Skeletal muscle tissue (tissue), 4 donors: ENCODE data around the gene STX12. TPM values are rescaled to one million over a fixed set of nuclear protein-coding genes. Genes with fewer than 3 reads are reported as not detected.
"Not testable (repeated sequence)": the region's sequence is repeated elsewhere in the genome, so short reads cannot be mapped to it uniquely, and the experiment has no call there.

Source experiments
- H3K27ac ChIP-seq: one replicate; pipeline ENCODE4 v1.7.0; 2013; ENCODE audit warnings: mild to moderate bottlenecking, low read depth, low read length, inconsistent platforms
- H3K27me3 ChIP-seq, 3 donors: one replicate each; pipeline ENCODE4 v1.7.0; 2013; ENCODE audit warnings: low read length in 3 of 3; ENCODE audit not compliant: control insufficient read depth in 3 of 3, insufficient read depth in 3 of 3
- H3K36me3 ChIP-seq, 3 donors: one replicate each; pipeline ENCODE4 v1.7.0; 2013; ENCODE audit warnings: low read length in 3 of 3; ENCODE audit not compliant: control insufficient read depth in 3 of 3, insufficient read depth in 3 of 3
- H3K4me1 ChIP-seq, 3 donors: one replicate each; pipeline ENCODE4 v1.7.0; 2013; ENCODE audit warnings: low read length in 3 of 3, mild to moderate bottlenecking in 3 of 3; ENCODE audit not compliant: control insufficient read depth in 3 of 3, insufficient read depth in 3 of 3
- H3K4me3 ChIP-seq, 3 donors: one replicate each; pipeline ENCODE4 v1.7.0; 2013; ENCODE audit warnings: low read length in 3 of 3
- H3K9ac ChIP-seq, 3 donors: one replicate each; pipeline ENCODE4 v1.7.0; 2013; ENCODE audit warnings: low read length in 3 of 3, mild to moderate bottlenecking in 3 of 3, moderate library complexity in 2 of 3, low read depth in 1 of 3
- H3K9me3 ChIP-seq, 3 donors: one replicate each; pipeline ENCODE4 v1.7.0; 2013; ENCODE audit warnings: low read length in 3 of 3; ENCODE audit not compliant: control insufficient read depth in 3 of 3
- total RNA-seq: library from RNA; depleted of rRNA; stranded (reverse); fragments of >200 nt; gene quantifications from one replicate; pipeline ENCODE4 v1.2.3, GENCODE V29; 2014
- donor health status: Osteomylitis.

The STX12 gene
- total RNA-seq, 1 donor from 2014 or later, result 39.1 TPM

- peaks cover 20 to 27% (median 24%) of the 10 kb centered on the region in 3 donors for H3K36me3 ChIP-seq
Observed at GRCh38 chr1:27821761-27822315, 48.8 kb downstream of the STX12 start.

DNA sequence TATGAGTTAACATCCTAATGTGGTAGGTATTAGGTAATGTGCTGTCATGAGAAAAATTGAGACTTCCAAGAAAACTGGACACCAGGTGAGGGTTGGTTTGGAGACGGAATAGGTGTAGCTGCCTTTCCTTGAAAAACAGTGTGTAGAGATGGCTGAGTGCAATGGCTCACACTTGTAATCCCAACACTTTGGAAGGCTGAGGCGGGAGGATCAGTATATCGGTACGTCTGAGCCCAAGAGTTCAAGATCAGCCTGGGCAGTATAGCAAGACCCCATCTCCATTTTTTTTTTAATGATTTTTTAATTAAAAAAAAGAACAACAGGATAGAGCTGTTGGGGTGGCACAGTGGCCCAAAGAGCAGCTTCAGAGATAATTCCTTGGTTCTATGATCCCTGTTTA lies 50.8 kb downstream of the STX12 start:
- H3K27me3 ChIP-seq, result no peaks in the 10 kb centered on the region
- no peaks in the 10 kb centered on the region for H3K9me3 ChIP-seq
- no peak overlapping the region for H3K27ac ChIP-seq
- no peak overlapping the region for H3K4me3 ChIP-seq
- H3K36me3 ChIP-seq, result peaks cover 12 to 20% (median 14%) of the 10 kb centered on the region in 3 donors
- H3K9ac ChIP-seq, result no peak overlapping the region
- H3K4me1 ChIP-seq, result no peaks in the 10 kb centered on the region

More at GRCh38 chr1:27821761-27822315, 48.8 kb downstream of the STX12 start:
- Histone ChIP-seq H3K27ac (no peak overlapping the region), H3K4me3 (no peak overlapping the region), H3K4me1 (no peaks in the 10 kb centered on the region), H3K27me3 (no peaks in the 10 kb centered on the region), H3K9ac (no peak overlapping the region), H3K9me3 (no peaks in the 10 kb centered on the region)

GRCh38 chr1:27824411-27824810 lies 51.4 kb downstream of the STX12 start:
- Histone ChIP-seq H3K9me3 (no peaks in the 10 kb centered on the region), H3K4me3 (no peak overlapping the region), H3K4me1 (no peaks in the 10 kb centered on the region), H3K27ac (no peak overlapping the region), H3K27me3 (no peaks in the 10 kb centered on the region), H3K36me3 (peaks cover 8 to 17% (median 13%) of the 10 kb centered on the region in 3 donors), H3K9ac (no peak overlapping the region)

DNA sequence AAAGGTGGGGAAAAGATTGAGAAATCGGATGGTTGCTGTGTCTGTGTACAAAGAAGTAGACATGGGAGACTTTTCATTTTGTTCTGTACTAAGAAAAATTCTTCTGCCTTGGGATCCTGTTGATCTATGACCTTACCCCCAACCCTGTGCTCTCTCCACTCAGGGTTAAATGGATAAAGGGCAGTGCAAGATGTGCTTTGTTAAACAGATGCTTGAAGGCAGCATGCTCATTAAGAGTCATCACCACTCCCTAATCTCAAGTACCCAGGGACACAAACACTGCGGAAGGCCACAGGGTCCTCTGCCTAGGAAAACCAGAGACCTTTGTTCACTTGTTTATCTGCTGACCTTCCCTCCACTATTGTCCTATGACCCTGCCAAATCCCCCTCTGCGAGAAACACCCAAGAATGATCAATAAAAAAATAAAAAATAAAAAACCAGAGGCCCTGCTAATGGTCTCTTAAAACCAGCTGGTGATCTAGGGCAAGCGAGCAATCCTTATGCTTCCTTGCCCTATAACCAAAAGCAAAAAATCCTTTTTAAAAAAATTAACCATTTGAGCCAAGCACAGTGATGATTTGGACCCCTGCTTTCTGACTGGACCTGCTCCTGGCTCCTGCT lies 56.4 kb downstream of the STX12 start:
- Histone ChIP-seq H3K4me3 (peak overlapping the region in 1 of 3 donors; percentile 96), H3K27ac (peak overlapping the region; percentile 88), H3K4me1 (peaks cover 14 to 20% (median 17%) of the 10 kb centered on the region in 3 donors), H3K36me3 (peaks cover 3 to 10% (median 5%) of the 10 kb centered on the region in 3 donors)
- not testable (repeated sequence) for H3K9ac ChIP-seq, H3K27me3 ChIP-seq, H3K9me3 ChIP-seq

DNA sequence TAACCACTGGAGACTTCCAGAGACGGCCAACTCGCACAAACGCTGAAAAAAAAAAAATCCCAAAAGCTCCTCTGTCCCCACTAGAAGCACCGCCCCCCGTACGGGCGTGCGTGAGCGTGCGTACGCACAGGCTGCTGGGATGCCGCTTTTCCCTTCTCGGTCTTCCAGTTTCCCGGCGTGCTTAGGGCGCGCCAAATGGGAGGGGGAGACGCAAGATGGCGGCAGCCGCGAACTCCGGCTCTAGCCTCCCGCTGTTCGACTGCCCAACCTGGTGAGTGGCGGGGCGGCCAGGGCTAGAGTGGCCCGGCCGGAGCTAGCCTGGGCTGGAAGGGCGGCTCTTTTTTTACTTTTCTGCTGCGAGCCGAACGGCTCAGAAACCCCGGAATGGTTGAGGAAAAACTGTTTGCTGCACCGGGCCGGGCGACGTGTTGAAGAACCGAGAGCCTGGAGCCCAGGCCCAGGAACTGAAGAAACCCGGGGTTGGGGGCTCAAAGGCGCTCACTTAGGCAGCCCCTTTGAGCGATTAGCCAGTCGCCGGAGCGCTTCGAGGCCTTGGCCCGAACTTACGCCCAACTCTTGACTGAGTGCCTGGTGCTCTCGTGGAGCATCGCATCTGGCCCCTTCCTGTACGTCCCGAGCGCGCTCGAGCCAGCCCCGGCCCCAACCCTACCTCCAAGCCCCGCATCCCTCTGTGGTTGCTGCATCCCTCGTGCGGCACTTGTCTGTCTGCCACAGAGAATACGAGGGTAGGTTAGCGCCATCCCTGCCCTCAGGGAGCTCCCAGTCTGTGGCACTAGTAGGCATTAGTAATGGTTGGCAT lies 57.8 kb downstream of the STX12 start, which contains the start of gene PPP1R8:
TSS of gene PPP1R8 (plus strand) at position 162 of the 820 bp plus-strand sequence. CDS start at position 216, 54 bp downstream.
- H3K4me3 ChIP-seq, result peak within 1 kb of the TSS; percentile 96 to 99 (median 98)
- peaks cover 3 to 11% (median 6%) of the 10 kb centered on the region in 3 donors for H3K36me3 ChIP-seq
- H3K27ac ChIP-seq, result peak within 1 kb of the TSS; percentile 88
- peak within 1 kb of the TSS; percentile 95 to 99 (median 98) for H3K9ac ChIP-seq
- no peaks in the 10 kb centered on the region for H3K9me3 ChIP-seq
- H3K4me1 ChIP-seq, result peaks cover 17 to 26% (median 20%) of the 10 kb centered on the region in 3 donors
- no peaks in the 10 kb centered on the region for H3K27me3 ChIP-seq

DNA sequence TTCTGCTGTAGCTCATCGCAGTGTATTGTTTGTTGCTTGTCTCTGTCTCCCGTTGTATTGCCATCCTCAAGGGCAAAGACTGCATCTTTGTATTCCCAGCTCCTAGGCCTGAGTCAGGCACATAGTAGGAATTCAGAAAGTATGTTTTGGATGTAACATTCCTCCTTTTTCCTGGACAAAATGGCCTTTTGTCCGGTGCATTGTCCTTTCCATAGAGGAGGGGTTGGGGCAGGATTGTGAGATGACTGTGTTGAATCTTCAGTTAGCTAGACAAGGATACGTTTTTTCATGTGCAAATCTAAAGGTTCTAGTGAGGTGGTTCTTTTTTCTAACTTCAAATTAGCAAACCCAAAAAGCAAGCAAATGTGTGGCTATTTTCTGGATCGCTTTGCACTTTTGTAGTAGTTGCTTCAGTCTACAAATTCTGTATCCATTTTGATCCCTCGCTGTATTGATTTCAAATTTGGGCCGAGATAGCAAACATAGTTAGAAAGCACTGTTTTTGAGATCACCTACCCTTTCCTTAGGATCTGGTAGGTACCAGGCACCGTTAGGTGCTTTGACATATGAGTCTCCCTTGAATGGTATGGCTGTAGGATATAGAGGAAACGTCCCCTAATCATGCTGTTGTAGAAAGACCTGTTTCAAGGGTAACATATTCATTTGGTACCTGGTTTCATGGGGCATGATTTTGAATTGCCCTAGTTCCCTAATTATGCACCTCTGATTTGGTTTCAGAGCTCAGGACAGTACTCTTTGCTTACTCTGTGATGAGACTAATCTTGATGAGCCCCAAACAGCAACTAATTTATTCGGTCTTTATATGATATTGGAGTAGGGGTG lies 58.8 kb downstream of the STX12 start:
- no peaks in the 10 kb centered on the region for H3K9me3 ChIP-seq
- H3K36me3 ChIP-seq, result peaks cover 3 to 12% (median 6%) of the 10 kb centered on the region in 3 donors
- H3K27me3 ChIP-seq, result no peaks in the 10 kb centered on the region
- H3K27ac ChIP-seq, result no peak overlapping the region
- peaks cover 17 to 26% (median 20%) of the 10 kb centered on the region in 3 donors for H3K4me1 ChIP-seq
- H3K9ac ChIP-seq, result peak overlapping the region; percentile 95 to 99 (median 98)
- peak overlapping the region; percentile 96 to 99 (median 98) for H3K4me3 ChIP-seq

DNA sequence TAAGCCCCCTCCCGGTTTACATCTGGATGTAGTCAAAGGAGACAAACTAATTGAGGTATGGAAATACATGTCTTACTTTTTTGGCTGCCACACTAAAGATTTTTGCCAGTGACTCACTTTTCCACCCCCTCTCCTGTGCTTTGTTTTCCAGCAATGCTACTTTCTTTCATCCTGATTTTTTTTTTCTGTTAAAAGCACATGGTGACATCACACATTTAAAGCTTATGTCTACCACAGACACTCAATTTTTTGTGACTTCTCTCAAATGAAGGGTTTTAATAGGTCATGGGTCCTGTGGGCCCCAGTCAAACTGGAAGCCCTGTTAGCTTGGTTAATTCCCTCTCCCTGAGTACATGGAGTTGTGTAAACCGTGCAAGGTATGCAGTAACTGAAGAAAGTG lies 59.7 kb downstream of the STX12 start:
- Histone ChIP-seq H3K27me3 (no peaks in the 10 kb centered on the region), H3K4me1 (peaks cover 17 to 26% (median 20%) of the 10 kb centered on the region in 3 donors), H3K4me3 (no peak overlapping the region), H3K27ac (no peak overlapping the region), H3K36me3 (peaks cover 3 to 14% (median 6%) of the 10 kb centered on the region in 3 donors), H3K9me3 (no peaks in the 10 kb centered on the region), H3K9ac (no peak overlapping the region)

GRCh38 chr1:27833470-27833869 lies 60.5 kb downstream of the STX12 start:
- peaks cover 3 to 14% (median 6%) of the 10 kb centered on the region in 3 donors for H3K36me3 ChIP-seq
- H3K9me3 ChIP-seq, result no peaks in the 10 kb centered on the region
- no peaks in the 10 kb centered on the region for H3K27me3 ChIP-seq
- H3K4me1 ChIP-seq, result peaks cover 17 to 26% (median 20%) of the 10 kb centered on the region in 3 donors
- no peak overlapping the region for H3K9ac ChIP-seq
- no peak overlapping the region for H3K27ac ChIP-seq
- no peak overlapping the region for H3K4me3 ChIP-seq

DNA sequence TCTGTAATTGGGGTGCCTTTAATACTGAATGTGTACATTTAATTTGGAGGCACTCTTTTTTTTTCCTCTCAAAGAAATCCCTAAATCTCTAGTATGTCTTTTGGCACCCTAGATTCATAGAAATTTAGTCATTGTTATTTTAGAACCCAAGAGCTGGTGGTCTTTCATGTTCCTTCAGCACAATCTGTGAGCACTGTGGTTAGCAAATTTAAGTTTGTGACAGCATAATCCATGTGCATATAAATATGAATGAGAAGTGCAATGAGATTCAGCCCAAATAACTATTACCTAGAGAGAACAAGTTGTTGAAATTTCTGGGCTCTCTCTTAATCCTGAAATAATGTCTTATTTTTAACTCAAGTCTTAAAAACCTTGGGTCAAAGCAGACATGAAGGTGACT lies 62.0 kb downstream of the STX12 start:
- H3K36me3 ChIP-seq, result peaks cover 9 to 26% (median 14%) of the 10 kb centered on the region in 3 donors

More for the DNA sequence above, 62.0 kb downstream of the STX12 start:
- peaks cover 17 to 26% (median 17%) of the 10 kb centered on the region in 3 donors for H3K4me1 ChIP-seq
- no peaks in the 10 kb centered on the region for H3K27me3 ChIP-seq
- no peak overlapping the region for H3K4me3 ChIP-seq
- no peak overlapping the region for H3K27ac ChIP-seq
- H3K9me3 ChIP-seq, result no peaks in the 10 kb centered on the region
- H3K9ac ChIP-seq, result no peak overlapping the region
